RWPE2 (cell line): ENCODE data around the gene CCDC85C.

ENCODE experiments used
- ATAC-seq: fragments of 200-7000 bp; cut with Tn5 transposase; 3 replicates; pipeline ENCODE4 v1.9.1; 2021; ENCODE audit warnings: low read depth
- DNase-seq: peaks from one replicate; pipeline ENCODE4 v3.0.0-alpha.2; 2020; ENCODE audit warnings: low spot score
- H3K27ac ChIP-seq: fragments of 450-650 bp; 2 replicates; pipeline ENCODE4 v1.5.1; 2017; ENCODE audit warnings: mild to moderate bottlenecking; ENCODE audit not compliant: poor library complexity, severe bottlenecking
- H3K27me3 ChIP-seq: fragments of 250-450 bp; sonication (Bioruptor Pico); 2 replicates; pipeline ENCODE4 v1.5.1; 2021; ENCODE audit warnings: mild to moderate bottlenecking, moderate library complexity; ENCODE audit not compliant: insufficient read depth, poor library complexity, severe bottlenecking
- H3K36me3 ChIP-seq: fragments of 250-450 bp; sonication (Bioruptor Pico); 2 replicates; pipeline ENCODE4 v1.5.1; 2020; ENCODE audit warnings: low read depth, mild to moderate bottlenecking, moderate library complexity
- H3K4me1 ChIP-seq: fragments of 250-450 bp; sonication (Bioruptor Pico); 2 replicates; pipeline ENCODE4 v1.5.1; 2021; ENCODE audit warnings: mild to moderate bottlenecking, moderate library complexity; ENCODE audit not compliant: insufficient read depth, poor library complexity, severe bottlenecking
- H3K4me3 ChIP-seq: fragments of 250-450 bp; sonication (Bioruptor Pico); 2 replicates; pipeline ENCODE4 v1.5.1; 2021; ENCODE audit warnings: mild to moderate bottlenecking, moderate library complexity; ENCODE audit not compliant: severe bottlenecking
- H3K9me3 ChIP-seq: fragments of 250-450 bp; sonication (Bioruptor Pico); 2 replicates; pipeline ENCODE4 v1.5.1; 2021; ENCODE audit warnings: mild to moderate bottlenecking, moderate library complexity; ENCODE audit not compliant: severe bottlenecking
- TF ChIP-seq, protein P1 (sequence below): fragments of 450-650 bp; IDR thresholded peaks from one replicate; pipeline ENCODE4 v1.5.1; 2017; ENCODE audit warnings: mild to moderate bottlenecking, moderate library complexity; ENCODE audit not compliant: poor library complexity, severe bottlenecking

Gene CCDC85C

DNA sequence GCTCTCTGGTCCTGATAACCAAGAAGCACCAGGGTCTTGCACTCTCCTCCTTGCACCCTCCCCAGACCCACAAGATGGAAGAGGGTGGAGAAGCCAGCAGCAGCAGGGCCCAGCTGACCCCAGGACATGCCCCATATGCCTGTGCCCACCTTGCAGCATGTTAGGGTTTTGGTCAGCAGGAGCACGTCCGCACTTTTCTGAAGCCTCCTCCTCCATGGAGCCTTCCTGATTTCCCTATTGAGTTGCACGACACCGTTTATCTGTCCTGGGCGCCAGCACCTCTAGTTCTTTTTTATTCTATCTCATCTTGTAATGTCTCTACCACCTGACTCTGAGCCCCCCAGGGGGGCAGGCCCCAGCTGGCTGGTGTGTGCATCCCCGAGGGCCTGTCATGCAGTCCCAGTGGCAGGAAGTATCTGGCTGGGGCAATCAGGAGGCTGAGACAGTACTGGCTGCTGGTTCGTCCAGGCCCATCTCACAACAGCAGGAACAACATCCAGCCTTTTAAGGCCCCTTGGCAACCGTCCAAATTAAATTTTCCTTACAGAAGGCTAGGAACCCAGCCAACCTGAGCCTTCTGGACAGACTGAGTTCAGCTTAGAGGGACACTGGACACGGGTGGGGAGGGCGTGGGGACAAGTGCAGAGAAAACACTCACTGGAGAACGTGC is 39.6 kb downstream of the CCDC85C start:
- no peak overlapping the region for H3K4me3 ChIP-seq
- H3K36me3 ChIP-seq = no peaks in the 10 kb centered on the region
- H3K4me1 ChIP-seq = peaks cover 74% of the 10 kb centered on the region
- TF ChIP-seq, protein P1, sequence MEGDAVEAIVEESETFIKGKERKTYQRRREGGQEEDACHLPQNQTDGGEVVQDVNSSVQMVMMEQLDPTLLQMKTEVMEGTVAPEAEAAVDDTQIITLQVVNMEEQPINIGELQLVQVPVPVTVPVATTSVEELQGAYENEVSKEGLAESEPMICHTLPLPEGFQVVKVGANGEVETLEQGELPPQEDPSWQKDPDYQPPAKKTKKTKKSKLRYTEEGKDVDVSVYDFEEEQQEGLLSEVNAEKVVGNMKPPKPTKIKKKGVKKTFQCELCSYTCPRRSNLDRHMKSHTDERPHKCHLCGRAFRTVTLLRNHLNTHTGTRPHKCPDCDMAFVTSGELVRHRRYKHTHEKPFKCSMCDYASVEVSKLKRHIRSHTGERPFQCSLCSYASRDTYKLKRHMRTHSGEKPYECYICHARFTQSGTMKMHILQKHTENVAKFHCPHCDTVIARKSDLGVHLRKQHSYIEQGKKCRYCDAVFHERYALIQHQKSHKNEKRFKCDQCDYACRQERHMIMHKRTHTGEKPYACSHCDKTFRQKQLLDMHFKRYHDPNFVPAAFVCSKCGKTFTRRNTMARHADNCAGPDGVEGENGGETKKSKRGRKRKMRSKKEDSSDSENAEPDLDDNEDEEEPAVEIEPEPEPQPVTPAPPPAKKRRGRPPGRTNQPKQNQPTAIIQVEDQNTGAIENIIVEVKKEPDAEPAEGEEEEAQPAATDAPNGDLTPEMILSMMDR = no peak
- peak overlapping the region; percentile 95 for H3K27ac ChIP-seq
- no peaks in the 10 kb centered on the region for H3K27me3 ChIP-seq
- no peak for DNase-seq
- no peak for ATAC-seq
- H3K9me3 ChIP-seq = no peaks in the 10 kb centered on the region

DNA sequence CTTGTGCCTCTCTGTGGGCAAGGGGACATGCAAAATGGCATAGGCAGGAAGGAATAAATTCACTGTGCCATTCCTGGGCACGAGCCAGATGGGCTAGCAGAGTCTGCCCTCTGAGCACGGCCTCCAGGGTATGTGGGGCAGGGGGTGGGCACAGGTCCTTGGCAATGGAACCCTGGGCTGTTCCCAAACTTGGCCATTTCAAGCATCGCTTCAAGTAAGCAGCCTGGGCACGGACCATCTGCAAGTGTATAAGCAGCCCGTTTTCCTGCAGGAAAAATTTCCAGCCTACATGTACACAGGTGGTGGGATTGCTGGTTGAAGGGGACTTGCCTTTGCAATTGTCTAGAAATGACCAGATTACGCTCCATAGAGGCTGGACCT is 40.3 kb downstream of the CCDC85C start:
- Histone ChIP-seq H3K4me1 (peaks cover 68% of the 10 kb centered on the region), H3K27ac (peak overlapping the region; percentile 95), H3K27me3 (no peaks in the 10 kb centered on the region), H3K9me3 (no peaks in the 10 kb centered on the region), H3K36me3 (0 out of 2 replicates have a peak, but pooled peaks cover 5% of the 10 kb centered on the region), H3K4me3 (no peak overlapping the region)
- ATAC-seq (no peak), DNase-seq (no peak)
- TF ChIP-seq, protein P1 = no peak

DNA sequence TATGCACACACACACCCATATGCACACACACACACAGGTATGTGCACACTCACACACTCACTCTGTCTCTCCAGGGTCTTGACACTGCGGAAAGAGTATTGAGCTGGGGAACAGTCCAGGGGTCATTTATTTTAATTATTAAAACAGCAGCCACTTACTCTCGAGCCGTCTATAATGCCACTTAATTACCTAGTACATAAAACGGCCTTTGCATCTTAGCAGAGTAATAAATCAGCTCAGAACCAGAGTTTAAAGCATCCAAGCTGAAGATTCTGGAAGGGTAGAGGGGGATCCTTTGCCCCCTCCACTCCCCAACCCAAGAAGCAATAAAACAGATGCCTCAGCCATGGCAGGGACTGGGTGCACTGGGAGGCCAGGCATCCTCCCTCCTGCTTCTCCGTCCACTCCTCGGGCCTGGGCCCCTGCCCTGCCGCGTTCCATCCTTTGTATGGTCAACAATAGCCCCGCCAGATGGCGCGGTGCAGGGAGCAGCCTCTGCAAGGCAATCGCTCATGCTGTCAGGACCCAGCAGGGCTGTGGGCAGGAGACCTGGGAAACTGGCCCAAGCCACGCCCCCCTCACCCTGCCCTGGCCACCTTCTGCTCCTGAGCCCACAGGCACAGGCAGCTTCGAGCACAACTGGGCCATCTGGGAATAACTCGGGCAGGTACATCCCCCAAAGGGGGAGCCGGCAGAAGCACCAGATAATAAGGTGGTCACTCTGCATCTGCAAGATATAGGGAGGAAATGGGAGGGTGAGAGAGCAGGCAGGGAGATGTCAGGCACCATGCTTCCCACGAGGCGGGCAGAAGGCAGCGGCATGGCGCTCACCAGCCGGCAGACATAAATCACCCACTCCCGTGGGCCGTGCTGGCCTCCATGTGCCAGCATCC is 40.9 kb downstream of the CCDC85C start:
- Histone ChIP-seq H3K27ac (peak overlapping the region; percentile 95), H3K36me3 (0 out of 2 replicates have a peak, but pooled peaks cover 8% of the 10 kb centered on the region), H3K9me3 (no peaks in the 10 kb centered on the region), H3K4me3 (no peak overlapping the region), H3K27me3 (no peaks in the 10 kb centered on the region), H3K4me1 (peaks cover 62% of the 10 kb centered on the region)
- TF ChIP-seq, protein P1 = peak; percentile 71
- ATAC-seq = peak; percentile 64
- DNase-seq = peak; percentile 93

DNA sequence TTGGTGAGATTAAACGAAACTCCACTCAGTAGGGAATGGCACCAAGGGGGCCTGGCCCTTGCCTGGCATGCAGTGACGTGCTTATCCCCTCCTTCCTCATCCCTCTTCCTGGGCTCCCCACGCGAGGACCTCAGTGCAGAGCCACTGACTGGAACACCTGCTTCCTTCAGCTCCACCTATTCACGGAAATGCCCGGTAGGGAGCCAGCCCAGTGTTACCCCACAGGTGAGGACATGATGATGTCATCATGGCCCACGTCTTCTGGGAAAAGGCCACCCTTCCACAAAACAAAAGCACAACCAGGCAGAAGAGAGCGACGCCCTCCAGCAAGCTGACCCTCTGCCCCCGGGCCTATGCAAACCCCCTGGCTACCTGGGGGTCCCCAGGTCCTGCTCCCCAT is 42.1 kb downstream of the CCDC85C start:
- Histone ChIP-seq H3K27ac (peak overlapping the region; percentile 95), H3K27me3 (no peaks in the 10 kb centered on the region), H3K9me3 (no peaks in the 10 kb centered on the region), H3K4me3 (no peak overlapping the region), H3K36me3 (peaks cover 15% of the 10 kb centered on the region; the same call in 1 of the 2 replicates), H3K4me1 (peaks cover 53% of the 10 kb centered on the region)
- TF ChIP-seq, protein P1 = no peak
- no peak for DNase-seq
- peak; percentile 14; the same call in 2 of the 3 replicates for ATAC-seq
